Naive thymus-derived CD8-positive, alpha-beta T cell (primary cell): ENCODE measurements around the gene CAMKMT. TPM values are rescaled to one million over a fixed set of nuclear protein-coding genes. Genes with fewer than 3 reads are reported as not detected.

Experiments
- ATAC-seq, 2 donors: fragments of 150-1000 bp; cut with Tn5 transposase in 1 of 2; sonication (Bioruptor Pico), chemical (Tn5 transposase) in 1 of 2; 1 replicate in 1 of 2; 2 replicates in 1 of 2; pipeline ENCODE4 v1.10.0; 2021; ENCODE audit warnings: mild to moderate bottlenecking in 2 of 2, moderate library complexity in 2 of 2
- POLR2A ChIA-PET: fragments of 350-600 bp; sonication (Branson Sonifier 250); formaldehyde crosslinking; loops from one replicate; lab custom pipeline; 2021; ENCODE audit warnings: antibody characterized with exemption; lab: Charles Lee
- DNase-seq, 10 donors: peaks; one replicate each; pipeline versions ENCODE4 v3.0.0 to v3.0.0-alpha.2; 2020 to 2022
- H3K27ac Mint-ChIP-seq, 10 donors: one replicate each; pipeline ENCODE4 v1.8.0; 2020 to 2022; ENCODE audit warnings: mild to moderate bottlenecking in 10 of 10, mixed read lengths in 10 of 10, moderate library complexity in 4 of 10, inconsistent platforms in 1 of 10
- H3K27me3 Mint-ChIP-seq, 5 donors: one replicate each; pipeline ENCODE4 v1.8.0; 2021 to 2022; ENCODE audit warnings: mixed read lengths in 5 of 5
- H3K36me3 Mint-ChIP-seq, 3 donors: one replicate each; pipeline ENCODE4 v1.8.0; 2020 to 2022; ENCODE audit warnings: mixed read lengths in 3 of 3, mild to moderate bottlenecking in 2 of 3, inconsistent platforms in 1 of 3
- H3K4me1 Mint-ChIP-seq, 4 donors: one replicate each; pipeline ENCODE4 v1.8.0; 2021 to 2022; ENCODE audit warnings: mixed read lengths in 4 of 4
- H3K4me3 Mint-ChIP-seq, 10 donors: one replicate each; pipeline ENCODE4 v1.8.0; 2020 to 2022; ENCODE audit warnings: mild to moderate bottlenecking in 10 of 10, mixed read lengths in 10 of 10, moderate library complexity in 6 of 10, inconsistent platforms in 1 of 10
- H3K9me3 Mint-ChIP-seq, 9 donors: one replicate each; pipeline ENCODE4 v1.8.0; 2020 to 2022; ENCODE audit warnings: mixed read lengths in 9 of 9, mild to moderate bottlenecking in 3 of 9, inconsistent platforms in 1 of 9, moderate library complexity in 1 of 9
- polyA plus RNA-seq, 3 donors: library from polyadenylated mRNA; unstranded; fragments of 300-500 nt; fragmentation: Illumina TruSeq; gene quantifications; one replicate each; pipeline ENCODE4 v1.2.3, GENCODE V29; 2021
- total RNA-seq, 8 experiments: library from RNA in 2 of 8; stranded (reverse) in 2 of 8; gene quantifications; one replicate each; pipeline ENCODE4 v1.2.3 and lab custom pipeline; 2021 to 2026

CAMKMT gene
- total and polyA plus RNA-seq, 5 experiments from 2014 or later, result 17.1 to 22.9 (median 20.5) TPM

GRCh38 chr2:44786045-44786816 lies 424.5 kb downstream of the CAMKMT start:
- H3K27ac Mint-ChIP-seq, result peak overlapping the region in 1 of 10 donors; percentile 40
- DNase-seq, result no peak
- peaks cover 0 to 3% (median 0%) of the 10 kb centered on the region in 4 donors for H3K4me1 Mint-ChIP-seq

DNA sequence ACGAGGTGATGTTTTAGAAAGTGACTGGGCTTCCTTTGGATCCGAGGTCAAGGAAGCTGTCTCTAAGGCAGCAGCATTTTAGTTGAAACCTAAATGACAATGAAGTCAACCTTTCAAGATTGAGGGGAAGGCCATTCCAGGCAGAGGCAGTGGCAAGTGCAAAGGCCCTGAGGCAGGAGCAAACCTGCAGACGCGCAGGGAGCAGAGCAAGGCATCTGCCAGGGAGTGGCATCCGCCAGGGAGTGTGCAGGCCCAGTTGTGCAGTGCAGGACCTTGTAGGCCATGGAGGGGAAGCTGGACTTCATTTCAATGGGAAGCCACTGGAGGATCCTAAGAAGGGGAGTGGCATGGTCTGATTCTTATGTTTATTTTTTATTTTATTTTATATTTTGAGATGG lies 425.1 kb downstream of the CAMKMT start:
- H3K27ac Mint-ChIP-seq, result no peak overlapping the region
- POLR2A ChIA-PET, result no interaction called here
- H3K27me3 Mint-ChIP-seq, result peaks cover 4 to 21% (median 8%) of the 10 kb centered on the region in 5 donors
- peaks cover 0 to 17% (median 7%) of the 10 kb centered on the region in 9 donors for H3K9me3 Mint-ChIP-seq
- no peak for DNase-seq
- peaks cover 0 to 3% (median 0%) of the 10 kb centered on the region in 4 donors for H3K4me1 Mint-ChIP-seq
- no peak for ATAC-seq
- peaks cover 2 to 17% (median 6%) of the 10 kb centered on the region in 3 donors for H3K36me3 Mint-ChIP-seq
- H3K4me3 Mint-ChIP-seq, result no peak overlapping the region

More at GRCh38 chr2:44786045-44786816, 424.5 kb downstream of the CAMKMT start:
- peaks cover 0 to 11% (median 3%) of the 10 kb centered on the region in 9 donors for H3K9me3 Mint-ChIP-seq
- no peak for ATAC-seq
- POLR2A ChIA-PET, result no interaction called here
- H3K36me3 Mint-ChIP-seq, result peaks cover 2 to 12% (median 6%) of the 10 kb centered on the region in 3 donors
- H3K4me3 Mint-ChIP-seq, result no peak overlapping the region
- peaks cover 0 to 16% (median 5%) of the 10 kb centered on the region in 5 donors for H3K27me3 Mint-ChIP-seq

DNA sequence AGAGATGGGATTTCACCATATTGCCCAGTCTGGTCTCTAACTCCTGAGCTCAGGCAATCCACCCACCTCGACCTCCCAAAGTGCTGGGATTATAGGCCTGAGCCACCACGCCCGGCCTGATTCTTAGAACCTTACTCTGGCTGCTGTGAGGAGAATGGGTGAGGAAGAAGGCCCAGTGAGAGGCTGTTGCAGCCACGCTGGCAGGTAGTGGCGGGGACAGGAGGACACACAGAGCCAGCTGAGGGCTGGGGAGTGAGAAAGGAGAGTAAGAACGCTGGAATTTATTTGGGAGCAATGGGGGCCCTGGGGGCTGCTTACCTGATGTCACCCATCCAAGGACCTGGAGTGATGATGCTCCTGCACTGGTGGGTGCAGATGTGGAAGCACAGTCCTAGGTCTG lies 425.9 kb downstream of the CAMKMT start:
- no peak for ATAC-seq
- Mint-ChIP-seq H3K36me3 (peaks cover 2 to 19% (median 3%) of the 10 kb centered on the region in 3 donors), H3K27ac (no peak overlapping the region), H3K27me3 (peaks cover 4 to 27% (median 16%) of the 10 kb centered on the region in 5 donors), H3K4me3 (no peak overlapping the region), H3K4me1 (peaks cover 0 to 3% (median 0%) of the 10 kb centered on the region in 4 donors), H3K9me3 (peaks cover 2 to 22% (median 11%) of the 10 kb centered on the region in 9 donors)
- DNase-seq, result no peak
- POLR2A ChIA-PET, result no interaction called here

DNA sequence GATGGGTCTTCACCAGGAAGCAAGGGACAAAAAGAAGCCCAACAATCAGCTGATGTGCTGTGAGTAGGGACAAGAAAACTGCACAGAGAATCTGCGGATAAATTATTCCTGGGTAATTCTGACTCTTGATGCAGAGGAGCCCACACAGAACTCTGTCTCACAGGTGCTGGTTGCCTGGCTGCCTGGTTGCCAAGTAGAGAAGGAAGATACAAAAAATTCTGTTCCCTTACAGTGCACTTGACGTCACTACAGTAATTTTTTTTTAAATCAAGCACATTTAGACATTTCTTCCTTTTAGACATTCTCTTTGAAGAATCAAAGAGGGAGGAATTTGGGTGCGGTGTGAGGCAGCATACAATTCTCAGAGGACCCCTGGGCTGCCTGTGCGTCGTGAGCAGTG lies 427.7 kb downstream of the CAMKMT start:
- no peak overlapping the region for H3K4me3 Mint-ChIP-seq
- H3K9me3 Mint-ChIP-seq, result peaks cover 3 to 35% (median 23%) of the 10 kb centered on the region in 9 donors
- peaks cover 0 to 3% (median 0%) of the 10 kb centered on the region in 4 donors for H3K4me1 Mint-ChIP-seq
- POLR2A ChIA-PET, result no interaction called here
- peaks cover 3 to 28% (median 4%) of the 10 kb centered on the region in 3 donors for H3K36me3 Mint-ChIP-seq
- no peak for ATAC-seq
- H3K27ac Mint-ChIP-seq, result no peak overlapping the region
- no peak for DNase-seq
- peaks cover 14 to 36% (median 25%) of the 10 kb centered on the region in 5 donors for H3K27me3 Mint-ChIP-seq

- H3K36me3 Mint-ChIP-seq, result peaks cover 3 to 28% (median 4%) of the 10 kb centered on the region in 3 donors
- peaks cover 3 to 37% (median 26%) of the 10 kb centered on the region in 9 donors for H3K9me3 Mint-ChIP-seq
- peaks cover 14 to 39% (median 27%) of the 10 kb centered on the region in 5 donors for H3K27me3 Mint-ChIP-seq
- ATAC-seq (no peak), DNase-seq (no peak)
- H3K4me3 Mint-ChIP-seq, result no peak overlapping the region
- POLR2A ChIA-PET, result no interaction called here
- H3K27ac Mint-ChIP-seq, result no peak overlapping the region
- H3K4me1 Mint-ChIP-seq, result peaks cover 0 to 3% (median 0%) of the 10 kb centered on the region in 4 donors
Measured at GRCh38 chr2:44789971-44790721, 428.4 kb downstream of the CAMKMT start.

- no peak for DNase-seq
- no peak overlapping the region for H3K27ac Mint-ChIP-seq
- peaks cover 5 to 33% (median 6%) of the 10 kb centered on the region in 3 donors for H3K36me3 Mint-ChIP-seq
- H3K9me3 Mint-ChIP-seq, result peaks cover 2 to 45% (median 30%) of the 10 kb centered on the region in 9 donors
- no peak for ATAC-seq
- POLR2A ChIA-PET, result no interaction called here
- H3K4me3 Mint-ChIP-seq, result no peak overlapping the region
- peaks cover 30 to 68% (median 44%) of the 10 kb centered on the region in 5 donors for H3K27me3 Mint-ChIP-seq
- H3K4me1 Mint-ChIP-seq, result no peaks in the 10 kb centered on the region
Measured at GRCh38 chr2:44793322-44793870, 431.6 kb downstream of the CAMKMT start.

GRCh38 chr2:44796771-44797170 lies 435.0 kb downstream of the CAMKMT start:
- peaks cover 0 to 21% (median 13%) of the 10 kb centered on the region in 4 donors for H3K4me1 Mint-ChIP-seq
- no peak overlapping the region for H3K4me3 Mint-ChIP-seq
- H3K27me3 Mint-ChIP-seq, result peaks cover 46 to 92% (median 61%) of the 10 kb centered on the region in 5 donors
- H3K27ac Mint-ChIP-seq, result peak overlapping the region in 1 of 10 donors; percentile 36
- peaks cover 2 to 39% (median 21%) of the 10 kb centered on the region in 9 donors for H3K9me3 Mint-ChIP-seq
- H3K36me3 Mint-ChIP-seq, result peaks cover 5 to 21% (median 8%) of the 10 kb centered on the region in 3 donors
- no peak for DNase-seq
- ATAC-seq, result no peak
- POLR2A ChIA-PET, result no interaction called here

GRCh38 chr2:44798139-44798659 lies 436.5 kb downstream of the CAMKMT start:
- peaks cover 3 to 27% (median 19%) of the 10 kb centered on the region in 4 donors for H3K4me1 Mint-ChIP-seq
- H3K9me3 Mint-ChIP-seq, result peaks cover 0 to 25% (median 10%) of the 10 kb centered on the region in 9 donors
- H3K27ac Mint-ChIP-seq, result peak overlapping the region in 1 of 10 donors; percentile 46
- peaks cover 47 to 87% (median 66%) of the 10 kb centered on the region in 5 donors for H3K27me3 Mint-ChIP-seq
- DNase-seq (no peak), ATAC-seq (no peak)
- POLR2A ChIA-PET, result no interaction called here
- H3K36me3 Mint-ChIP-seq, result peaks cover 7 to 14% (median 8%) of the 10 kb centered on the region in 3 donors
- no peak overlapping the region for H3K4me3 Mint-ChIP-seq

DNA sequence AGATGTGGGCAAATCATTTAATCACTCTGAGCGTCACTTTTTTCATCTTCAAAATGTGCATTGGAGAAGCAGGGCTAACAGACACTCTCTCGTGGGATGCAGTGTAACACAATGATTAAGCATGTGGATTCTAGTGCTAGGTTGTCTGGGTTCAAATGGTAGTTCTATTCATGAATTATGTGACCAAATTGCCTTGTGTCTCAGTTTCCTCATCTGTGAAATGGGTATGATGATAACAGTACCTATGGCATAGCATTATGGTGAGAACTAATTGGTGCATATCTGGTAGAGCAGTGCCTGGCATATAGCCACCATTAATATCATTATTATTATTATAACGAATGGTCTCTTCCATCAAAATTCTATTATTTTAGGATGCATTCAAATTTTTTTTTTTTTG lies 437.4 kb downstream of the CAMKMT start:
- POLR2A ChIA-PET, result no interaction called here

DNA sequence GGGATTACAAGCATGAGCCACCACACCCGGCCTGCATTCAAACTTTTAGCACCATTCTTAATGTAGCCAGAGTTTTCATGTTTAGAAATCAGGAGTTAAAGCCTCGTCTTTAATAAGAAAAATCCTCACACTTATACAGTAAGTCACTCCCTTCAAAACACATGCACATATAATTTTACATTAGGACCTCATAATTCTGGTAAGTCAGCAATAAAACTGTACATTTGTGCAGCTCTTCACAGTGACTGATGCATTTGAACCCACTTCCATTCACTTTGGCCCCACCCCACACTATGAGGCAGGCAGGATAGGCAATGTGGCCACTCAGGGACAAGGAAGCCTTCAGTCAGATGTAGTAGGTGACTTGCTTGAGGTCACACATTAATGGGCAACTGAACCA lies 438.0 kb downstream of the CAMKMT start:
- peaks cover 0 to 16% (median under 1%) of the 10 kb centered on the region in 9 donors for H3K9me3 Mint-ChIP-seq
- H3K27me3 Mint-ChIP-seq, result peaks cover 51 to 89% (median 71%) of the 10 kb centered on the region in 5 donors
- POLR2A ChIA-PET, result no interaction called here
- no peak for DNase-seq
- H3K27ac Mint-ChIP-seq, result no peak overlapping the region
- no peak overlapping the region for H3K4me3 Mint-ChIP-seq
- peaks cover 4 to 5% (median 5%) of the 10 kb centered on the region in 3 donors for H3K36me3 Mint-ChIP-seq
- peaks cover 4 to 27% (median 19%) of the 10 kb centered on the region in 4 donors for H3K4me1 Mint-ChIP-seq
- no peak for ATAC-seq

More for the DNA sequence above, 437.4 kb downstream of the CAMKMT start:
- Mint-ChIP-seq H3K27me3 (peaks cover 45 to 89% (median 69%) of the 10 kb centered on the region in 5 donors), H3K4me1 (peaks cover 3 to 27% (median 19%) of the 10 kb centered on the region in 4 donors), H3K36me3 (peaks cover 4 to 7% (median 6%) of the 10 kb centered on the region in 3 donors), H3K27ac (no peak overlapping the region), H3K4me3 (no peak overlapping the region), H3K9me3 (peaks cover 0 to 16% (median 6%) of the 10 kb centered on the region in 9 donors)
- ATAC-seq (no peak), DNase-seq (no peak)

DNA sequence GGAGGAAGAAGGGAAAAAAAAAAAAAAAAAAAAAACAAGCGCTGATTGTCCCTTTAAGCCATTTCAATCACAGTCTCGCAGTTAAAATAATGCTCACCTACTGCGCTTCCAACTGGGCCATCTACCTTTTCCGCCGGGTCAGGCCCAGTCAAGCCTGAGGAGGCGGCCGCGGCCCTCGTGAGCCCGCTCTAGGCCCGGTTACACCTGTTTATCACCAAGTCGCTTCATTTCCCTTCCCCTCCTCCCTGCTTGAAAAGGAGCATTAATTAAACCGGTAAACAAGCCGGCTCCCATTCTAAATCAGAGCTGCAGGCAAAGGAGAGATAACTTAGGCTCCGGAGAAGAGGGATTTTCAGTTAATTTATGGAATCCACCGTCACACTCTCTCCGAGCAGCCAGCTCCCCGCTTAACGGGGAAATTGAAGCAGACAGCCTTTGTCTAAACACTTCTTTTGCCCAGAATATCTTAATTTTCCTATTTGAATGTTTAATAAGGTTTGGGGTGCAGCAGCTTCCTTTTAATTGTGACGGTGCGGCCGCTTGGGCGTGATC lies 439.6 kb downstream of the CAMKMT start:
- POLR2A ChIA-PET, result no interaction called here
- ATAC-seq (peak in 1 of 2 donors; percentile 27), DNase-seq (no peak)
- H3K9me3 Mint-ChIP-seq, result peaks cover 0 to 12% (median 0%) of the 10 kb centered on the region in 9 donors
- peaks cover 8 to 27% (median 19%) of the 10 kb centered on the region in 4 donors for H3K4me1 Mint-ChIP-seq
- no peak overlapping the region for H3K27ac Mint-ChIP-seq
- H3K4me3 Mint-ChIP-seq, result peak overlapping the region; percentile 9 to 85 (median 62)
- peaks cover 0 to 5% (median 4%) of the 10 kb centered on the region in 3 donors for H3K36me3 Mint-ChIP-seq
- H3K27me3 Mint-ChIP-seq, result peaks cover 60 to 89% (median 79%) of the 10 kb centered on the region in 5 donors
